ENCODE data around the gene WDR86. TPM values are rescaled to one million over a fixed set of nuclear protein-coding genes. Genes with fewer than 3 reads are reported as not detected.

WDR86 gene
- total RNA-seq, 1 experiment from 2014 or later = not detected

DNA sequence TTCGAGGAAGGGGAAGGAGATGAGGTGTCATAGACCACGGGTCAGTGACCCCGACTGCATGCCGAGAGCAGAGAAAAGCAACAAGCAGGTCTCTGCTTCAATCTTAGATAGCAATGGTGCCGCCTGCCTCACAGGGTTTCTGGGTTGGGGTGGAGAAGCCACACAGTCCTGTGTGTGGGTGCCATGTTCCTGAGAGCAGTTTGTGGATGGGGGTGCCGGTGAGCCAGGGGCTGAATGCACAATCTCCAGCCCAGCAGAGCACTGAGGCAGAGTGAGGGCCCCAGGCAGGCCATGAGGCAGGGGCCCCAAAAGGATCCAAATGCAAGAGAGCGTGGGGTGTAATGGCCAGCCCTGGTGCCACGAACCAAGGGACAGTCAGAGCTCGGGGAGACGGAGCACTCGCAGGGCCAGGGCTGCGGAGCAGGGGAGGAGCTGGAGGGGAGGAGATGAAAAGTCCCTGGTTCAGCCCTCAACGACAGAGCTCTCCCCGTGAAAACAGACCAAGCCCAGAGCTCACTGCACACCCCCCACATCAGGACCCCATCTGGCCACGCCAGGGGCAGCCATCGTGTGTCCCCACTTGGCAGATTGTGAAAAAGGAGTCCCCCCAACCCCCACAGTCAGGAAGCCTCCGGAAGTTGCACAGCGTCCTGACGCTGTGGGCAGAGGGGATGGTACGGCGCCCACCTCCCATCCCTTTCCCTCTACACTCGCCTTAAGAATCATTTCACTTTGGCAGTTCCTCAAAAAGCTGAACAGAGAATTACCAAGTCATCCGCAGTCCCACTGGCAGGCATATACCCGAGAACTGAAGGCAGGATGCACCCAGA lies 19.9 kb downstream of the WDR86 start:
- Histone ChIP-seq H3K9me3 (ENCODE audit: control insufficient read depth in 1 of 2, insufficient read depth in 1 of 2, low read depth in 1 of 2, low read length in 2 of 2) (no peaks in the 10 kb centered on the region), H3K4me3 (replicated peaks in 1 of 2; ENCODE audit: low read depth in 1 of 2, low read length in 2 of 2) (no peak overlapping the region), H3K36me3 (ENCODE audit: control insufficient read depth in 1 of 2, insufficient read depth in 2 of 2, low read length in 2 of 2) (no peaks in the 10 kb centered on the region), H3K4me2 (ENCODE audit: low read length) (no peak overlapping the region), H3K4me1 (ENCODE audit: control insufficient read depth in 1 of 2, insufficient read depth in 2 of 2, low read length in 2 of 2) (peaks cover 7 to 18% of the 10 kb centered on the region in 2 experiments; a peak in 3 of 4 replicates), H3K27ac (ENCODE audit: low read depth, low read length) (no peak overlapping the region), H3K27me3 (ENCODE audit: insufficient read depth, low read length) (no peaks in the 10 kb centered on the region), H3K79me2 (ENCODE audit: insufficient read depth, low read length) (no peaks in the 10 kb centered on the region), H2AFZ (ENCODE audit: low read depth, low read length, poor library complexity, severe bottlenecking) (no peak overlapping the region), H4K20me1 (ENCODE audit: insufficient read depth) (no peaks in the 10 kb centered on the region), H3K9ac (ENCODE audit: low read length) (no peak overlapping the region), H3K9me2 (ENCODE audit: insufficient read depth) (no peaks in the 10 kb centered on the region)
- ATAC-seq (no peak), DNase-seq (ENCODE audit: low read depth, low spot score) (no peak)
- TF ChIP-seq CEBPB (IDR thresholded peaks at IDR 0.05; ENCODE audit: low read depth) (no peak), TCF7L2 (IDR thresholded peaks at IDR 0.05; ENCODE audit: borderline replicate concordance, extremely low read depth, insufficient read depth, insufficient read length) (no peak), EZH2 (IDR thresholded peaks at IDR 0.05) (no peak), POLR2A (IDR thresholded peaks at IDR 0.05; ENCODE audit: borderline replicate concordance, extremely low read depth, insufficient read depth, insufficient read length) (no peak), ZNF274 (IDR thresholded peaks at IDR 0.05; ENCODE audit: low read depth, low read length) (no peak), SP1 (IDR thresholded peaks at IDR 0.05; ENCODE audit: low read depth) (no peak), ZFX (IDR thresholded peaks at IDR 0.05) (no peak), YY1 (IDR thresholded peaks at IDR 0.05; ENCODE audit: extremely low read depth, insufficient replicate concordance, low read depth, low read length) (no peak), SIN3A (IDR thresholded peaks at IDR 0.05; ENCODE audit: low read depth) (no peak), CBX3 (IDR thresholded peaks at IDR 0.05; ENCODE audit: low read depth) (no peak), JUND (IDR thresholded peaks at IDR 0.05) (no peak), EZH2phosphoT487 (IDR thresholded peaks at IDR 0.05; ENCODE audit: borderline replicate concordance) (no peak), SRF (IDR thresholded peaks at IDR 0.05; ENCODE audit: low read depth) (no peak)
- TF ChIP-seq, protein P1, sequence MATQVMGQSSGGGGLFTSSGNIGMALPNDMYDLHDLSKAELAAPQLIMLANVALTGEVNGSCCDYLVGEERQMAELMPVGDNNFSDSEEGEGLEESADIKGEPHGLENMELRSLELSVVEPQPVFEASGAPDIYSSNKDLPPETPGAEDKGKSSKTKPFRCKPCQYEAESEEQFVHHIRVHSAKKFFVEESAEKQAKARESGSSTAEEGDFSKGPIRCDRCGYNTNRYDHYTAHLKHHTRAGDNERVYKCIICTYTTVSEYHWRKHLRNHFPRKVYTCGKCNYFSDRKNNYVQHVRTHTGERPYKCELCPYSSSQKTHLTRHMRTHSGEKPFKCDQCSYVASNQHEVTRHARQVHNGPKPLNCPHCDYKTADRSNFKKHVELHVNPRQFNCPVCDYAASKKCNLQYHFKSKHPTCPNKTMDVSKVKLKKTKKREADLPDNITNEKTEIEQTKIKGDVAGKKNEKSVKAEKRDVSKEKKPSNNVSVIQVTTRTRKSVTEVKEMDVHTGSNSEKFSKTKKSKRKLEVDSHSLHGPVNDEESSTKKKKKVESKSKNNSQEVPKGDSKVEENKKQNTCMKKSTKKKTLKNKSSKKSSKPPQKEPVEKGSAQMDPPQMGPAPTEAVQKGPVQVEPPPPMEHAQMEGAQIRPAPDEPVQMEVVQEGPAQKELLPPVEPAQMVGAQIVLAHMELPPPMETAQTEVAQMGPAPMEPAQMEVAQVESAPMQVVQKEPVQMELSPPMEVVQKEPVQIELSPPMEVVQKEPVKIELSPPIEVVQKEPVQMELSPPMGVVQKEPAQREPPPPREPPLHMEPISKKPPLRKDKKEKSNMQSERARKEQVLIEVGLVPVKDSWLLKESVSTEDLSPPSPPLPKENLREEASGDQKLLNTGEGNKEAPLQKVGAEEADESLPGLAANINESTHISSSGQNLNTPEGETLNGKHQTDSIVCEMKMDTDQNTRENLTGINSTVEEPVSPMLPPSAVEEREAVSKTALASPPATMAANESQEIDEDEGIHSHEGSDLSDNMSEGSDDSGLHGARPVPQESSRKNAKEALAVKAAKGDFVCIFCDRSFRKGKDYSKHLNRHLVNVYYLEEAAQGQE (IDR thresholded peaks at IDR 0.05; ENCODE audit: low read depth) = no peak
- TF ChIP-seq, protein P2, sequence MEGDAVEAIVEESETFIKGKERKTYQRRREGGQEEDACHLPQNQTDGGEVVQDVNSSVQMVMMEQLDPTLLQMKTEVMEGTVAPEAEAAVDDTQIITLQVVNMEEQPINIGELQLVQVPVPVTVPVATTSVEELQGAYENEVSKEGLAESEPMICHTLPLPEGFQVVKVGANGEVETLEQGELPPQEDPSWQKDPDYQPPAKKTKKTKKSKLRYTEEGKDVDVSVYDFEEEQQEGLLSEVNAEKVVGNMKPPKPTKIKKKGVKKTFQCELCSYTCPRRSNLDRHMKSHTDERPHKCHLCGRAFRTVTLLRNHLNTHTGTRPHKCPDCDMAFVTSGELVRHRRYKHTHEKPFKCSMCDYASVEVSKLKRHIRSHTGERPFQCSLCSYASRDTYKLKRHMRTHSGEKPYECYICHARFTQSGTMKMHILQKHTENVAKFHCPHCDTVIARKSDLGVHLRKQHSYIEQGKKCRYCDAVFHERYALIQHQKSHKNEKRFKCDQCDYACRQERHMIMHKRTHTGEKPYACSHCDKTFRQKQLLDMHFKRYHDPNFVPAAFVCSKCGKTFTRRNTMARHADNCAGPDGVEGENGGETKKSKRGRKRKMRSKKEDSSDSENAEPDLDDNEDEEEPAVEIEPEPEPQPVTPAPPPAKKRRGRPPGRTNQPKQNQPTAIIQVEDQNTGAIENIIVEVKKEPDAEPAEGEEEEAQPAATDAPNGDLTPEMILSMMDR (IDR thresholded peaks at IDR 0.05 in 2 of 3, conservative IDR thresholded peaks at IDR 0.05 in 1 of 3; ENCODE audit: borderline replicate concordance in 1 of 3, insufficient read depth in 1 of 3, low read depth in 2 of 3, low read length in 2 of 3) = no peak
- TF ChIP-seq, protein P3, sequence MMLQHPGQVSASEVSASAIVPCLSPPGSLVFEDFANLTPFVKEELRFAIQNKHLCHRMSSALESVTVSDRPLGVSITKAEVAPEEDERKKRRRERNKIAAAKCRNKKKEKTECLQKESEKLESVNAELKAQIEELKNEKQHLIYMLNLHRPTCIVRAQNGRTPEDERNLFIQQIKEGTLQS (IDR thresholded peaks at IDR 0.05) = no peak
- TF ChIP-seq, protein P4, sequence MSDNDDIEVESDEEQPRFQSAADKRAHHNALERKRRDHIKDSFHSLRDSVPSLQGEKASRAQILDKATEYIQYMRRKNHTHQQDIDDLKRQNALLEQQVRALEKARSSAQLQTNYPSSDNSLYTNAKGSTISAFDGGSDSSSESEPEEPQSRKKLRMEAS (IDR thresholded peaks at IDR 0.05) = no peak
- intact Hi-C loops (cut with micrococcal nuclease) = no loop called here
- CTCF ChIA-PET = no interaction called here
- POLR2A ChIA-PET = no interaction called here
- BruUV-seq (replicated peaks) = no TSS peak
- RAD21 ChIA-PET (ENCODE audit: low non-redundant PET in 1 of 2, low total read pairs in 2 of 2, uncharacterized antibody in 2 of 2, unreplicated experiment in 2 of 2) = no interaction called here

Measured in HCT116 (cell line).